NCI-H128 (cell line): ENCODE data around the gene CDK5RAP2.
A peak's percentile ranks its signal among the peaks of the same experiment; 100 is the strongest.
"Not testable (repeated sequence)": the region's sequence is repeated elsewhere in the genome, so short reads cannot be mapped to it uniquely, and the experiment has no call there.

ENCODE experiments used
- DNase-seq: peaks from one replicate; lab custom pipeline; 2025; ENCODE audit not compliant: unreplicated experiment; lab: John Stamatoyannopoulos, UW

Gene CDK5RAP2

DNA sequence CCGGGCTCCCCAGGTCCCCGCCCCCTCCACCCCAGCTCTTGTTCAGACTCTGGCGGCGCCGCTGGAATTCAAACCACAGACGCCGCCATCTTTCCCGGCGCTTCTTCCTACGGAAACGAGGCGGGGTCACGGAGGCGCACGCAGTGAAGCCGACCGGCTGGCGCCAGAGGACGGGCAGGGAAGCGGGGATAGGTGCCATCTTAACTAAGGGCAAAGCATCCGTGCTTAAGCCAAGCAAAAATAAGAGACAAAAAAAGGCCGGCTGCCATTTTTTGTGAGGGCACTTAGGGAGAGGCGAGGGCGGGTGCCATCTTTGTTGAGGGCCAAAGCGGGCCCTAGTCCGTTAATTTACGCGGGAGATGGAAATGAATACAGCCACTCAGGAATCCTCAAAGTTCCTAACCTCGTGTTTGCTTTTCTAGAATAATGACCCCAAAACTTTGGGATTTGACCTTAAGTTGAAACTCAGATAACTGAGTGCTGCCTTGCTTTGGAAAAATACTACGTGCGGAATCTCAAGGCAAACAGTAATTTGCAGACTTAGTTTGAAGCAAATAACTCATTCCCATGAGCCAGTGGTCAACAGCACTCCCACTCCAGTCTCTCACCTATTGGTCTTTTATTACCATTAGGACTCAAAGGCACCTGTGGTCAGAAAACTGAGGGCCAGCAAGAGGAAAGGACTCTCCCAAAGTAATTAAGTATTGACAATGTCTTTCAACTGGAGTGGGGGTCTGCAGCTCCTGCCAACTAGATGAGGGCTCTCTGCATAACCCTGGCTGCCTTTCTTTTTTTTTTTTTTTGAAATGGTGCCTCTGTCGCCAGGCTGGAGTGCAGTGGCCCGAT lies at the start of gene CDK5RAP2:
TSS of gene CDK5RAP2 (minus strand) at position 117 of the 846 bp plus-strand sequence. CDS start 189 bp downstream, outside the sequence.
- DNase-seq = peak; percentile 96

DNA sequence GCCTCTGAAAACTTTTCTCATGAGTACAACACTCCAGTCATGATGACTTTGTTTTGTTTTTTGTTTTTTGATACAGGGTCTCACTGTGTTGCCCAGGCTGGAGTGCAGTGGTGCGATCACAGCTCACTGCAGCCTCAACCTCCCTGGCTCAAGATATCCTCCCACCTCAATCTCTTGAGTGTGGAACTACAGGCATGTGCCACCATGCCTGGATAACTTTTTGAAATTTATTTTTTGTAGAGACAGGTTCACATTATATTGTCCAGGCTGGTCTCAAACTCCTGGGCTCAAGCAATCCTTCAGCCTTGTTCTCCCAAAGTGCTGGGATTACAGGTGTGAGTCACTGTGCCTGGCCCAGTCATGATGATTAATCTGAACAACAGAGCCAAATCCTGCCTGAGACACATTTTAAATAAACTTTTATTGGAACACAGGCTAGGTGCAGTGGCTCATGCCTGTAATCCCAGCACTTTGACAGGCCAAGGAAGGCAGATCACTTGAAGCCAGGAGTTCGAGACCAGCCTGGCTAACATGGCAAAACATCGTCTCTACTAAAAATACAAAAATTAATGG lies 49.0 kb upstream of the CDK5RAP2 start:
- not testable (repeated sequence) for DNase-seq

DNA sequence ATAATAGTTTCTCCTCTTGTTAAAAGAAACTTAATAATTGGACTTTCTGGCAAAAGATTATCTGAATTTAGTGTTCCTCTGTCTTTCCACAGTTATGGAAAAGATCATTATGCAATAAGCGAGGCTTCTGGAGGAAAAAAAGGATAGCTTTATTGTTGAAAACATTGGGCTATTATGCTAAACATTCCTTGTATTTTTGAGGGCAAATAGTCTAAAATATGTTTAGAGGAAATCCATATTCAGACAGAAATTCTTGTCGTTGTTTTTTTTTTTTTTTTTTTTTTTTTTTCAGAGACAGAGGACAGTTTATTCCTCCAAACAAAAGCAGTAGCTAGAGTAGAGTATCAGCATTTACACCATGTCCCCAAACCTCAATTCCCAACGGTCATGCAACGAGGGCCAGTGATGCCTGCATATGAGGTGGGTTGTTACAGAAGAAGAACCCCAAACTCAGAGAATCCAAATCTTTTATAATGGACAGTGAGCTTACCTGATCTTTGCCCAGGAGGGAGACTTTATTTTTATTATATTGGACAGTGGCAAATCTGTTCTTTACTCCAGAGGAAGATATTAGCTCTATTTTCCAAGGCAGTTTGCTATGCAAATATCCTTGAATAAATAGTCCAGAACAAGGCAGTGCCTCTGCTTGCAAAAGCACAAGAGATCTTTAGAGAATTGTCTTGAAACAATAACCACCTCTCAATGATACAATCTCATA lies 48.4 kb upstream of the CDK5RAP2 start:
- DNase-seq = no peak

DNA sequence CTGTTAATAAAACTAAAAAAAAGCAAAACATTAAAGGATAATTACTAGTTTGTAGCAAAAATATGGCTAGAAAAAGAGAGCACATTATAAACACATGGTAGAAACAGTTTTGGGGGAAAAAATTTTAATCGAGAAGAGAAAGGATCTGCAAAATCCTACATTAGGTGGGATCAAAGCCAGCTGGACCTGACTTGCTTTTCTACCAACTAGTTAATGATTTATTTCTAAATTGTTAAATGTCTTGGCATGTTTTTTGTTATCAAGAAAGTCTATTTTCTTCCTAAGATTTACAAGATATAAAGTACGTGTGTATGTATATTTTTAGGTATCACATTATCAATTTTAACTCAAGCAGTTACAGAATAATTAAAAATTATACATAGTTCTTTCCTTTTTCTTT lies 47.1 kb upstream of the CDK5RAP2 start:
- no peak for DNase-seq

DNA sequence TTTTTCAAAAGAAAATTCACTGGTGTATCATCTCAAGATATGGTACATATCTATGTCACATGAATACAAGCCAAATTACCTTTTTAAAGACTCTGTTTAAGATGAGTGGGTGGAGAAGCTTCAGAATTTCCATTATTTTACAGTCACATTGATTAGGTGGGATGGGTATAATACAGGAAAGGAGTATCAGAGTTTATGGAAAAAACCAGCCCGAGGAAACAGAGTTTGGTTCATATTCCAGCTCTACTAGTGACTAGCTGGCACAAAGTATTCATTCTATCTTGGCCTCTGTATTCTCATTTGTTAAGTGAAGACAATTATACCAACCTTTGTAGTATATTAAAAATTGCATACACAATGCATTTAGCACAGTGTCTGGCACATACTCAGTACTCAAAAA lies 46.5 kb upstream of the CDK5RAP2 start:
- DNase-seq = no peak

DNA sequence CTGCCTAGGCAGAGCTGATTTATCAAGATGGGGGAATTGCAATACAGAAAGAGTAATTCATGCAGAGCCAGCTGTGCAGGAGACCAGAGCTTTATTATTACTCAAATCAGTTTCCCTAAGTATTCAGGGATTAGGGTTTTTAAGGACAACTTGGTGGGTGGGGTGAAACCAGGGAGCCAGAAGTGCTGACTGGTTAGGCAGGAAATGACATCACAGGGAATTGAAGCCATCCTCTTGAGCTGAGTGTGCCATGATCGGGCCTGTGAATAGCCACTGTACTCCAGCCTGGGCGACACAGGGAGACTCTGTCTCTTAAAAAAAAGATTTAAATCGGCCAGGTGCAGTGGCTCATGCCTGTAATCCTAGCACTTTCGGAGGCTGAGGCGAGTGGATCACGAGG lies 45.3 kb upstream of the CDK5RAP2 start:
- DNase-seq = no peak

DNA sequence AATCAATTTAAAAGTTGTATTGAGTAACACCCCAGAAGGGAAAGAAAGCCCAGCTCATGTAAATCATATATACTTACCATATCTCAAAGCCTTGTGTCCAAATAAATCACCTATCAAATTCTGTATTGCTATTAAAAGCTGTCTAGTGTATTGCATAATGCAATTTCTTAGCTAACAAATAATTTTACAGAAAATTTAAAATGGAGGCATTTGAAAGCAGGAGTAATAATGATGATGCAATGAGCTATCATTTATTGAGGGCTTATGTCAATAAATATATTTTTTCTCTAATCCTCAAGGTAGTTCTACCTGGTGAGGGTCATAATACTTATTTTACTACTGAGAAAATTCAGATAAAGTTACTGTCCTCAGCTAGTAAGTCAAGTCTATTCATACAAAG lies 42.8 kb upstream of the CDK5RAP2 start:
- DNase-seq = no peak

DNA sequence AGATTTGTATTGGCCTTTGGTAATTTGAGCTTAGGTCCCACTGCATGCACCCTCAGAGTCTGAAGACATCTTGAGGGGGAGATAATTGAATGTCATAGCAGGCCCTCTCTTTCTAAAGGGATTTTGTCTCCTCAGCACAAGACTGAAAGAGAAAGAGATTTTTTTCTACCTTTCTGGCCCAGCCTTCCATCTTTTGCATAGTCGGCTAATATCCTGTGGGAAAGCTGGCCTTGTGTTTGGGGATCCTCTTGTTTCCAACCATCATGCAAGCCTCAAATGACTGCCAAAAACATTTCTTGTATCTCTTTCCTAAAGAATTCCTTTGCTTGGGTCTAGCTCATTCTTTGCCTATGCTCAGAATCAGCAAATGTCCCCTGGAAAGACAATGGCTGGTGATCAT lies 42.0 kb upstream of the CDK5RAP2 start:
- no peak for DNase-seq

DNA sequence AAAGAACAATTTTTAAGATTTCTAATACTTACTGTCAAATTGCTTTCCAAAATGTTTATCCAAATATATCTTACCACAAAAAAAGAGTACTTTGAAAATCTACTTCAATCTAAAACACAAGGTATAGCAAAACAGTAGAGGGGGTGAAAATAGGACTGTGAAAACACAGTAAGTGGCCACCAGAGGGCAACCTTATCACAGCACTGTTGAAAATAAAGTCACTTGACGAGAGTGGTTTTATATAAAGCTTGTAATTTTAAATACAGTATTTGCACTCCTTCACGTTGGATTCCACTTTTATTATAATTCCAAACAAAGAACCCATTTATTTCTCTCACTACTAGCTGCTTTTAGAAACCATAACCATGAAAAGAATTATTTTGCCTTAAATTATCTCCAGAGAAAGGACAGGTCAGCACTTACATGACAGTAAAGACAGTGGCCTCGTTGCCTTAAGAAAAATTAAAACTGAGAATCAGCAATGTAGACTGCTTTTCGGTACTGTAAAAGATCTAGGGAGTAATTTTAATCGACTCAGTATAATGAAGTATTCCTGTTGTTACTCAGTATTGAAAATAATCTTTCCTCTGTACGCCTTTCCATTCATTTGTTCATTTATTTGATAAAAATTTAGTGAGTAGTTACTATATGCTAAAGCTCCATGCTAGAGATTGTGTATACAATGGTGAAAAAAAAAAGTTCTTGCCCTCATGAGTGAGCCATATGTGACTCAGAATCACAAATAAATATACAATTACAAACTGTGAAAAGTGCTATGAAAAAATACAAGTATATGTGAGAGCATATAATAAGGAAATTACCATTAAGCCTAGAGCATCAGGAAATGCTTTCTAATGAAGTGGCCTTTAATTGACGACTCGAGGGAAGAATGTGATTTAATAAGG lies 40.0 kb upstream of the CDK5RAP2 start:
- DNase-seq = peak; percentile 40

DNA sequence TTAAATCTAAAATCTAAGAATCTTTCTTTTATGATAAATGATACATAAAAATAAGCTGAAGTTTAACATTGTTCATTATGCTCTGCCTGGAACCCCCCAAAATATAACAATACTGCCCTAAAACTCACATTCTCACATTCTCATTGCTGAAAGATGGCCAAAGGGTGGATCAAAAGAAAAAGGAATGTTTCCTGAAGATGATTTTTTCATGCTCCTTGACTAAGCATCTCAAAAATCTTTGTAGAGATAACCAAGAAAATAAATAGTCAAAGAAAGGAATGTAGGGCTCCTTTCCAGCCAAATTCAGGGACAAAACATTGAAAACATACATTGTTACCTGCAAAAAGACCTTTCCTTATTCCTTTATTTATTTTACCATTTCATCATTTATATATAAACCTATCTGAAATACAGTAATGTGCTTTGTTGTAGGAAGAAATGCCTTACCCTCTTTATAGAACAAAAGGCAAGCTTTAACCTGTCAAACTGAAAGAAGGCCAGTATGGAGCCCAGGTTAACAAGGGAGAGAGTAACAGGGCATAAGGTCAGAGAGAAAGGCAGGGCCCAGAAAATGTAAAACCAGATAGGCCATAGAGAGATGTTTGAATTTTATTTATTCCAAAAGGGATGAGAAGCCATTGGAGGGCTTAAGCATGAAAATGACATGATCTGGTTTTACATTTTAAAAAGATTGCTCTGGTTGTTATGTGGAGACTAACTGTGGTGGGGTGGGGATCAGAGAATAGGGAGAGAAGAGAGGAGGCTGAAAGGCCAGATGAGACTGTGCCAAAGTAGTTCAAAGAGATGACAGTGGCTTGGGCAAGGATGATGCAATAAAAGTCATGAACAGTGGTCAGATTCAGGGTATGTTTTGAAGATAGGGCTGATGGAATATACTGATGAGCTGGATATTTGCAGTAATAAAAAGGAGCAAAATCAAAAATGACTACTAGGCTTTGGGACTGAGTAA lies 37.3 kb upstream of the CDK5RAP2 start:
- DNase-seq = no peak

DNA sequence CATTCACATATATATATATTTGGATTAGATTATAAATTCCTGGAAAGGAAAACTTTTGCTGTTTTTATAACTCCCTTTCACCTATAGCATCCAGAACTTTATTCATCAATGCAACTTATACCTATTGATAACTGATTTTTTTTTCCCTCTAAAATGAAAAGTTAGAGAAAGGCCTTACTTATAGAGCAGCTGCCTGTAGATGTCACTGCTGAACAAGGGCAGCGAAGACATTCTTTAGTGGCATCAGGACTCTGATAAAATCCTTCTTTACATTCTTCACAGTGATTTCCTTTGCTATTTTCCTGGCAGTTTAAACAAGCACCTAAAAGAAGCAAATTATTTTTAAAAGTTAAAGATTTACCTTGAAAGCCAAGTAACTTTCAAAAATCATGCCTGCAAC lies 32.3 kb upstream of the CDK5RAP2 start:
- no peak for DNase-seq

DNA sequence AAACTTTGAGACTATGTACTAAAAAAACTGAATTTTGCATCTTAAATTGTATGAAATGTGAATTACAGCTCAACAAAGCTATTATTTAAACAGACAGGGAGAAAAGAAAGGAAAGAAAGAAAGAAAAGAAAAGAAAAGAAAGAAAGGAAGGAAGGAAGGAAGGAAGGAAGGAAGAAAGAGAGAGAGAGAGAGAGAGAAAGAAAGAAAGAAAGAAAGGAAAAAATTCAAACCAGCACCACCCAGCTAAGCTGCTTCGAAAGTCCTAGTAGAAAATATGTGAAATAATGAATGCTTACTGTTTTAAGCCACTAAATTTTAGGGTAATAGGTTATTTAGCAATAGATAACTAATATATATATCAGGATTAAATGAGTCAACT lies 31.7 kb upstream of the CDK5RAP2 start:
- DNase-seq = no peak

DNA sequence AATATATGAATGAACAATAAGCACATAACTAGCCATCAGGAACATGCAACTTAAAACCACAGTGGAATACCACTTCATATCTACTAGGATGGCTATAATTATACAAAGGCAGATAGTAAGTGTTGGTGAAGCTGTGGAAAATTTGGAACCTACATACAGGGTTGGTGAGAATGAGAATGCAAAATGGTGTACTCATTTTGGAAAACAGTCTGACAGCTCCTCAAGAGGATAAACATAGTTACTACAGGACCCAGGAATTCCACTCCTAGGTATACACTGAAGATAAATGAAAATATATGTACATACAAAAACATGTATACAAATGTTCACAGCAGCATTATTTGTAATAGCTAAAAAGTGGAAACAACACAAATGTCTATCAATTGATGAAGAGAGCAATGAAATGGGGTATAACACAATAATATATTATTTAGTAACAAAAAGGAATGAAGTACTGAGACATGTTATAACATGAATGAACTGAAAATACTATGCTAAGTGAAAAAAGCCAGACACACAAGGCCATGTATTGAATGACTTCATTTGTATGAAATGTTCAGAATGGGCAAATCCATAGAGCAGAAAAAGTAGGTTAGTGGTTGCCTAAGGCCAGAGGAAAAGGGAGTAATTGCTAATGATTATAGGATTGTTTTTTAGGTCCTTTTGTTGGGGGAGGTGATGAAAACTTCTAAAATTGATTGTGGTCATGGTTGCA lies 31.2 kb upstream of the CDK5RAP2 start:
- DNase-seq = no peak

DNA sequence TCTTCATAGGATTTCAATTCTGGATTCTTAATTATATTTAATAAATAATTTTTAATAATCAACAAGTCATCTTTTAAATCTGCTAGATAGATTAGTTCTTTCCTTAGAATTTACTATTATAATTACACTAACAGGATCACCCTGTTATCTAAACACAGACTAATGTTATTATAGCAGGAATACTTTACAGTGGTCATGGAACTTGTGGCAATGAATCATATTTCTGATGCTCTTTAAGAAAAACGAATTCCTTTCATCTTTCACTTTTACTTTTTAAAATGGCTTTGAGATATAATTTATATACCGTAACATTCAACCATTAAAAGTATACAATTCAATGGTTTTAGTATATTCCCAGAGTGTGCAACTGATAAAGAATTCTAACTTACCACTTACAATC lies 29.7 kb upstream of the CDK5RAP2 start:
- no peak for DNase-seq

DNA sequence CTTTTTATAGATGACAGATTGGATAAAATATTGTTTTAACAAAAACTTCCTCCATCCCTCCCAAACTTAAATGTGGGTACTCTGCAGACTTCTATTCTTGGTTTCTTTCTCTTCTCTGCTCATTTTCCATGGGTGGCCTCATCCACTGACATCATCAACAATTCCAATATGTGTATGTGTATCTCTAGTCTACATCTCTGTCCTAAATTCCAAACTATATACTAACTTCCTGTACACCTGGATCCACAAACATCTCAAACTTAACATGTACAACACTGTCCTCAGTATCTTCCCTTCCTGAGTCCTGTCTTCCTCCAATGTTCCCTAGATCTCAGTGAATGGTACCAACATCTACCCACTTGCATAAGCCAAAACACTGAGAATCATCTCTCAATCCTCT lies 28.5 kb upstream of the CDK5RAP2 start:
- DNase-seq = no peak

DNA sequence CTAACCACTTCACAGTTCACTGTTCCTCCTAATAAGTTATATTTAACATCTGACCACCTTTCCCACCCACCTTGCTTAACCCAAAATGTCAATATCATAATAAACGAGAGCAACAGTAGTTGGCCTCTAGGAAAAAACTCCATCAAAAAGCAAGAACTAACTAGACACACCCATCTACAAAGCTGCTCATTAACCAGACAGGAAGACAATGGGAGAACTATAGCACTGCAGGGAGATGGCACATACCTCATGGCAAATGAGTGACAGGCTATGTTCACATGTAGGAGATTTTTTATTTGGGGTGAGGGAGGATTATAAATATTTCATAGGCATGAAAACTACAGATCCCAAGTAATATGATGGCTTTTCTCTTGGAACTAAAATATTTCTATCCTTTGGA lies 23.6 kb upstream of the CDK5RAP2 start:
- no peak for DNase-seq

DNA sequence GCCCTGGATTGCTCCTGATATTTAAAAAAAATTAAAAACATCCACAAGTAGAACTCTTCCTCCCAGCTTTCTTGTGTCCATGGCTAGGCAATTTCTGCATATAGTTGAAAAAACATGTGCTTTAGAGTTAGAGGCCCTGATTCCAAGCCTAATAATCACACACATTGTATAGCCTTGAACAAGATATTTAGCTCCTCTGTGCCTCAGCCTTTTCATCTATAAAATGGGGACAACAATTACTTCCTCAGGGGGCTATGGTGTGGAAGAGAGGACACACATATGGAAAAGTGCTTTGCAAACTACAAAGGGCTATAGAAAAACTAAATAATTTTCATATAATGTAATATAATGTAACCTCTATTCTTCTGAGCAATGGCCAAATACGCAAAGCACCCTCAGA lies 23.0 kb upstream of the CDK5RAP2 start:
- DNase-seq = no peak

DNA sequence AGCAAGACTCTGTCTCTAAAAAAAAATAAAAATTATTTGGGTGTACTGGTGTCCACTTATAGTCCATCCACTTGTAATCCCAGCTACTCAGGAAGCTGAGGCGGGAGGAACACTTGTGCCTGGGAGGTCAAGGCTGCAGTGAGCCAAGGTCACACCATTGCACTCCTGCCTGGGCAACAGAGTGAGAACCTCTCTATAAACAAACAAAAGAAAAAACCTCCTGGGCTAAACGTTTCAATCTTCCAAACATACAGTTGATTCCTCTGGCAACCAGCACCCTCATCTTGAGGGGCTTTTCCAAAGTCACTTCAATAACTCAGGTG lies 13.9 kb upstream of the CDK5RAP2 start:
- no peak for DNase-seq

DNA sequence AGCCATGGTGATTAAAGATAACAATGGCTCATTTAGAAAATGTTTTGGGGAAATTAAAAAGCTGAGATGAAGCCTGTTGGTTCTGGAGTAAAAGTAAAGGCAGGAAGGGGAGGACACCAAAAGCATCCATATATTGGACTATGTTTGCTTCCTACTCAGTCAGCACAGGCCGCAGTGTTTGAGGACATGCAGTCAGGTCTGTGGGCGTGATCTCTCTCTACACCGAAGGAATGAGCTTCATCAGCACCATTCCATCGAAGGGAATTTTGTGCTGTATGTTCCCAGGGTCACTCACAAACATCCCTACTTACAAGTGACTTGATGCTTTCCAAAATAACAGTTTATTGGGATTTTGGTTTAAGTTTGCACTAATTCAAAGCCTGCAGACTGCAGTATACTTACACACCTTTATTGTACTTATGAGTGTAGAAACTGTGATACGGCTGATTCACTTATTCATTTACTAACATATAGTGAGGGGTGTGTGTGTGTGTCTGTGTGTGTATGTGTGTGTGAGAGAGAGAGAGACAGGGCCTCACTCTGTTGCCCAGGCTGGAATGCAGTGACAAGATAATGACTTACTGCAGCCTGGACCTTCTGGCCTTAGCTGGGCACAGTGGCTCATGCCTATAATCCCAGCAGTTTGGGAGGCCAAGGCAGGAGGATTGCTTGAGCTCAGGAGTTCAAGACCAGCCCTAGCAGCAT lies 13.4 kb upstream of the CDK5RAP2 start:
- no peak for DNase-seq
